NCI-H1417 treated with DMSO at 0.1 percent for 48 hours (cell line): ENCODE measurements around the gene COL11A1.
"Not testable (repeated sequence)": the region's sequence is repeated elsewhere in the genome, so short reads cannot be mapped to it uniquely, and the experiment has no call there.

Source experiments
- DNase-seq: peaks from one replicate; lab custom pipeline; 2025; lab: John Stamatoyannopoulos, UW

The COL11A1 gene

GRCh38 chr1:103075316-103076000 is 32.9 kb downstream of the COL11A1 start:
- no peak for DNase-seq

GRCh38 chr1:103074224-103074623 is 34.1 kb downstream of the COL11A1 start:
- no peak for DNase-seq

GRCh38 chr1:103069201-103069600 is 39.1 kb downstream of the COL11A1 start:
- no peak for DNase-seq

- DNase-seq: no peak
Measured at GRCh38 chr1:103063921-103064320, 44.4 kb downstream of the COL11A1 start.

- DNase-seq: no peak
Measured at GRCh38 chr1:103058391-103058790, 49.9 kb downstream of the COL11A1 start.

- no peak for DNase-seq
Measured at GRCh38 chr1:103056423-103056822, 51.9 kb downstream of the COL11A1 start.

GRCh38 chr1:103028110-103028509 is 80.2 kb downstream of the COL11A1 start:
- not testable (repeated sequence) for DNase-seq

GRCh38 chr1:103025858-103026409 is 82.4 kb downstream of the COL11A1 start:
- DNase-seq: no peak

GRCh38 chr1:103024051-103024450 is 84.3 kb downstream of the COL11A1 start:
- DNase-seq: no peak

- DNase-seq: no peak
Measured at GRCh38 chr1:103002005-103002404, 106.3 kb downstream of the COL11A1 start.

GRCh38 chr1:102978874-102979273 is 129.4 kb downstream of the COL11A1 start:
- DNase-seq: no peak

- no peak for DNase-seq
Measured at GRCh38 chr1:102977292-102977691, 131.0 kb downstream of the COL11A1 start.

- DNase-seq: peak; percentile 13
Measured at GRCh38 chr1:102970496-102971078, 137.7 kb downstream of the COL11A1 start.

GRCh38 chr1:102967786-102968185 is 140.5 kb downstream of the COL11A1 start:
- DNase-seq: no peak

GRCh38 chr1:102961549-102961948 is 146.8 kb downstream of the COL11A1 start:
- DNase-seq: peak; percentile 45

- no peak for DNase-seq
Measured at GRCh38 chr1:102954576-102954975, 153.7 kb downstream of the COL11A1 start.

GRCh38 chr1:102952400-102952799 is 155.9 kb downstream of the COL11A1 start:
- no peak for DNase-seq

GRCh38 chr1:102942324-102942723 is 166.0 kb downstream of the COL11A1 start:
- no peak for DNase-seq

- no peak for DNase-seq
Measured at GRCh38 chr1:102941366-102941947, 166.9 kb downstream of the COL11A1 start.

- DNase-seq: no peak
Measured at GRCh38 chr1:102937401-102937800, 170.9 kb downstream of the COL11A1 start.

GRCh38 chr1:102933362-102933761 is 175.0 kb downstream of the COL11A1 start:
- DNase-seq: not testable (repeated sequence)

- DNase-seq: no peak
Measured at GRCh38 chr1:102919659-102920058, 188.7 kb downstream of the COL11A1 start.

- no peak for DNase-seq
Measured at GRCh38 chr1:102901996-102902395, 206.3 kb downstream of the COL11A1 start.
